Fibroblast of skin of right biceps (primary cell): ENCODE results near the gene TMEM156.
"Not testable (repeated sequence)": the region's sequence is repeated elsewhere in the genome, so short reads cannot be mapped to it uniquely, and the experiment has no call there.

Source experiments
- DNase-seq: peaks from one replicate; pipeline ENCODE4 v3.0.0-alpha.2; 2013

The TMEM156 gene

GRCh38 chr4:38988353-38988752 is 43.9 kb downstream of the TMEM156 start:
- not testable (repeated sequence) for DNase-seq

DNA sequence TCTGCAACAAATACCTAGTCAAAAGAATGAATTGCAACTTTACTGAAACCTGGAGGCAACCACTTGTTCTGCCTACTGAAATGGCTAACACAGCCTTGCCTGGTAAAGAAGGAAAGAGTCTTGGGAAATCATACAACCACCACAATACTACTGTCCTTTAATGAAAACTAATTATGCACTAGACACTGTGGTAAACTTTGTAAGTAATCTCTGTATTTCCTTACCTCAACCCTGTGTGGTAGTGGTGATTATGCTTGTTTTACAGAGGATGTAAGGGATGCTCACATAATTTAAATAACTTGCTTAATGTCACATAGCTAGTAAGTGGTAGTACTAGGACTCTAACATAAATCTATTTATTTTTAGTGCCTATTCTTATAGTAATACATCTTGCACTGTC is 44.7 kb downstream of the TMEM156 start:
- no peak for DNase-seq

- DNase-seq = no peak
Measured at GRCh38 chr4:38985410-38986100, 46.7 kb downstream of the TMEM156 start.

DNA sequence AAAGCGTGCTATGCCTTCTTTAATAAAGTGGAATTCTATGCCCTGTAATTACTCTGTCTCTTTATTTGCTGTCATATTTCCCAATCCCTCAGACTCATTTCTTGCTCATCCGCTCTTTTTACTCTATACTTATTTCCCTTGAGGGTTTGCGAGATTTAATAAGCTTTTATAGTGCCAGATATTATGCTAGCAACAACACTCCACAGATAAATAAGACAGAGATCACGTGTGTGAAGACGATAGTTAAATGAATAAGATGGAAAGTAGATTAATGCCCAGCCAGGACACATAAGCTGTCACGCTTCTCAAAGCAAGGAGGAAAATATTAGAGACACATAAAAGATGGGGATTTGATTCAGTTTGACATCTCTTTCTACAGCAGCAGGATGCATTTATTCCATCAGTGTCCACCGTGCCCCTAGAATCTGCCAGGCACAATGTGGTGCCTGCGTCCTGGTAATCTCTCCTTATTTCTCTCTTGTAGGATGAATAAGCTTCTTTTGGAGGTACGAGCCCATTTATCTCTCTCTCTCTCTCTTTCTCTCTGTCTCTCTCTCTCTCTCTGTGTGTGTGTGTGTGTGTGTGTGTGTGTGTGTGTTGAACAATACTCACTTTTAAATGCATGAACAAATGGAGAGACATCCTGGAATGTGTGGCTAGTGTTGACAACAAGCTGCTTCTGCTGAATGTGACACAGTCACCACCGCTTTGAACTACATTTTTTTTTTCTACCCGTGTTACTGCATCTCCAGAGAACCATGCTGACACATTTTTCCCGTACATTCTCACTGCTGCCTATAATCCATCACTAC is 48.2 kb downstream of the TMEM156 start:
- peak; percentile 84 for DNase-seq

- no peak for DNase-seq
Measured at GRCh38 chr4:38983291-38983690, 48.9 kb downstream of the TMEM156 start.

GRCh38 chr4:38982361-38983095 is 49.7 kb downstream of the TMEM156 start:
- peak; percentile 36 for DNase-seq

DNA sequence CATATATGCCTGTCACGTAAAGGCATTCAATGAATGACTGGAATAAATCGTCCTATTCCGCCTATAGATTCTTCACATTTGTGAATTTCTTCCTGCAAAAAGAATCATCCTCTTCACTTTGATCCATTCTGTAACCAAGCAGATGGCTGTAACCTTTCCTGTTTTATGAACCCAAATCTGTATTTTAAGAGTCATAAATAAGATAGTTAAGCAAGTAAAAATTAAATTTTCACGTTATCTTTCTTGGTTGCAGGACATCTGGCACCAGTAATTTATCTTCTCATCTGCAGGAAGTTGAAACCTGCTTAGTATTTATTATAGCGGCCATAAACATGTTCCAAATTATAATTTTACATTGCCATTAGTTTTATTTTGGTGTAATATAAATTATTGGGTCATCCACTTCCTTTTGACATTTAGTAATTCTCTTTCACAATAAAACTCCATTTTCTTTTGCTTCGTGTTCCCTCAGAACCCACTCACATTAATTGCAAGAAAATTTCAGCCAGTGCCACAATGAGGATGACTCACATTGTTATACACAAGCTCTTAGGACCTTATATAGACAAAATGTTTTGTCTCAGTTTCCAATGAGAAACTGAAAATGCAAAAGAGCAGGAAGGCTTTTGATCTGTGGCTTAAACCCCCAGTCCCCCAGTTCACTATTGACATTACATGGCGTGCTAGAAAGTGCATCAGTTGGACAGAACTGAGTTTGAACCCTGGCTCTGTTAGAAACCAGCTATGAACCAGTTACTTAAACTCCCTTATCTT is 51.1 kb downstream of the TMEM156 start:
- DNase-seq = peak; percentile 86

DNA sequence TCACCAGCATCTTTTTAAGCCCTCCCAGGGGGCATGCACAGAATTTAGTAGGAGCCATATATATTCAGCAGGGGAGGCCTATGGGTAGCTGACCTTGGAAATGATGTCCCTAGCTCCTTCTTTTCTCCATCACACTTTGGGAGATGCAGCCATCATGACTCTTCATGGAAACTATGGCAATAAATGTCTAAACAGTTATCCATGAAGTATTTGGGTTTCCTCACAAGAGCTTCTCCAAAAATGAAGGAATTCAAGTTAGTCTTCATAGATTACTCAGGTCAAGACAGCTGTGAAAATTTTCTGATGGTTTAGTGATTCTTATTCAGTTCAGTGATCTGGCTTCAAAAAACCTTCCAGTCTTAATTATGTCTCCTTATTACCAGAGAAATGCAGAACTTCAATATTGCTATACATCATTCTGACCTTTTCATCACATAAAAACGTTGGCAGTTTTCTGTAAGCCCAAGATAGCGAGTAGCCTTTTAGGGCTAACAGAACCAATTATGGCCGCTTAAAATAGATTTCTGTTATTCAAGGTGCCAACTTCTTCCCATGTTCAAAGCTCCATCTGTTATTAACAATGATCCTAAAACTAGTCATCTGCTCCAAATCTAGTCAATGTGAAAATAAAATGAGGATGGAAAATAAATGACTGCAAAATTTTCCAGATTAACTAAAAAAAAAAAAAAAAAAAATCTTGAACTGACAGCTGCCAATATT is 52.5 kb downstream of the TMEM156 start:
- DNase-seq = peak; percentile 42

- no peak for DNase-seq
Measured at GRCh38 chr4:38979081-38979480, 53.1 kb downstream of the TMEM156 start.

GRCh38 chr4:38976308-38976707 is 55.9 kb downstream of the TMEM156 start:
- no peak for DNase-seq

GRCh38 chr4:38968668-38969067 is 63.5 kb downstream of the TMEM156 start:
- DNase-seq = no peak

DNA sequence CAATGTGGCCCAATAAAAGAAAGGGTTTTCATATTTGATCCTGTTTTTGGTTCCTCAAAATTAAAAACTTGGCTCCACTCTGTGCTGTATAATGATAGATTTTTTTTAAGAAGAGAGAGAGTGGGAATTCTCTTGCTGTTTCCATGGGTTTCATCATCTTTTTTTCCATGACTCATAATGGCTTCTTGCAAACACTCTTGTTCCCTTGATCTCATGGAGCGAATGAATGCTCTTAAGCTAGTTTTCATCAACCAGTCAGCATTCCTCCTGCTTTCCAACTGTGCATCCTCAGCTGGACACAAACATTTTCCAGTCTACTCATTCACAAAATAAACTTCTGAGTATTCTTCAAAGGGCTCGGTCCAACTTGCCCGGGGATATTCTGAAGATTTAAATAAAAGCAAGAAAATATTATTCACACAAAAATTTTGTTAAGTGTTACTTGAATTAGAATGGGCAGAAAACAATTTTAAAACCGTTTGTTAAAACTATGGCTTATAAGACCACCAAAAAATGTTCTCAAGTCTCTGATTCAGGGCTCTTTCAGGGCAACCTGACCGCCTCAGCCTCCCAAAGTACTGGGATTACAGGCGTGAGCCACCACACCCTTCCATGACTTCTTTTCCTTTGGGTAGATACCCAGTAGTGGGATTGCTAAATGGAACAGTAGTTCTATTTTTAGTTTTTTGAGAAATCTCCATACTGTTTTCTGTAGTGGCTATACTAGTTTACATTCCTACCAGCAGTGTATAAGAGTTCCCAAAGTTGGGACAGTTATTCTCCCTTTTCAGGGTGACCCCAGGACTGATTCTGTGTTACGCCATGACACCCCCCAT is 64.7 kb downstream of the TMEM156 start:
- peak; percentile 98 for DNase-seq

DNA sequence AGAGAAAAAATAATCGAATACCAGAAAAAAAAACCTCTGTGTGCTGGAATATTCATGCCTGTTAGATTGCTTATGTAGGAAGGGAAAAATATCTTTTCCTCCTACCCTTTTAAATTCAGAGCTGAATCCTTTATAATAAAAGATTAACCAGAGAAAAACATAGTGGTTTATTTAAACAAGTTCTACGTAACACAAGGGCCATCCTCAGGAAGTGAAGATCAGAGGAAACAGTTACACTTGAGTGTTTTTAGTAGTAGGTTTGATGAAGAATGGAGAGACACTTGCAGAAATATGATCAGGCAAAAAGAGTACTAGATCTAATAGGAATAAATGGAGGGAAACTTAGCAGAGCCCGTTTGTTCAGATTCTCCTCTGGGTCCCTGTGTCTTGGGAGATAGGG is 66.3 kb downstream of the TMEM156 start:
- no peak for DNase-seq

DNA sequence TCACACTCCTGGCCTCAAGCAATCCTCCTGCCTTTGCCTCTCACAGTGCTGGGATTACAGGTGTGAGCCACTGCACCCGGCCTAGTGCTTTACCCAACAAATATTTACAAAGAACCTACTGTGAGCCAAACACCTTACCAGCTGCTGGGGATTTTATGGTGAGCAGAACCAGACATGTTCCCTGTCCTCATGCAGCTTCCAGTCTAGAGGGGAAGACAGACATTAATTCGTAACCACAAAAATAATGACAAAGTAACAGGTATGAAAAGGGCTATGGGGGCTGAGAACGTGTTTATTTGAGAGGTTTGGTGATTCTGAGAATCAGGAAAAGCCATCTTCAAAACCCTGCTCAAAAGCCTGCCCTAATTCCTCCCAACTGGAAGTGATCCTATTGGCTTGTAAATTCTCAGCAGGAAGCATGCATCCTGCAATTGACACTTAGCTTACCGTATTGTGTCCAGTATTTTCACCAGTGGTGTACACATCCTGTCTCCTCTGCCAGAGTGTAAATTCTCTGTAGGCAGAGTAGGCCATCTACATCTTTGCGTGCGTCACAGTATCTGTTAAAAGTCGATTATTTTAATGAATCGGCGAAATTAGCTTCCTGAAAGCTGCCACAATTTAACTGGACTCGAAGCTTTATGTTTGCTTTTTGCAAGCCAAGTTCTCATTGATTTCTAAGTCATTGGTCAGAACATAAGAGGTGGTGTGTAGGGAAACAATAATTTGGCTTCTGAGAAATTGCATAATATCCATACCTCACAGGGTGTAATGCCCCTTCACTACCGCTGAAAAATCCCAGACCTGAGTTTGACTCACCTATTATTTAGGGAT is 67.0 kb downstream of the TMEM156 start:
- no peak for DNase-seq

- DNase-seq = not testable (repeated sequence)
Measured at GRCh38 chr4:38959248-38959647, 73.0 kb downstream of the TMEM156 start.

GRCh38 chr4:38958453-38959190 is 73.6 kb downstream of the TMEM156 start:
- DNase-seq = peak; percentile 68

DNA sequence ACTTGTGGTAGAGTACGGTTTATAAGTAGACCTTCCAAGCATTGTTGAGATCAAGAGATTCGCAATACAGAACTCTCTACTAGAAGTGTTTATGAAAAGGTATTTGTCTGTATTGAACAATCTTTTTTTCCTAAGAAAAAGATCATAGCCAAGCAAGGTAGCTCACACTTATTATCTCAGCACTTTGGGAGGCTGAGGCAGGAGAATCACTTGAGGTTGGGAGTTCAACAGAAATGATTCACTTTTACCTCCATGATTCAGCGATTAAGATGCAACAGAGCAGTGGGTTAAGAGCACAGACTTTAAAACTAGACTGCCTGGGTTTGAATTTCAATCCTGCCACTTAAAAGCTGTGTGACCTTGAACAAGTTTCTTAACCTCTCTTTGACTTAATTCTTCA is 74.3 kb downstream of the TMEM156 start:
- no peak for DNase-seq

DNA sequence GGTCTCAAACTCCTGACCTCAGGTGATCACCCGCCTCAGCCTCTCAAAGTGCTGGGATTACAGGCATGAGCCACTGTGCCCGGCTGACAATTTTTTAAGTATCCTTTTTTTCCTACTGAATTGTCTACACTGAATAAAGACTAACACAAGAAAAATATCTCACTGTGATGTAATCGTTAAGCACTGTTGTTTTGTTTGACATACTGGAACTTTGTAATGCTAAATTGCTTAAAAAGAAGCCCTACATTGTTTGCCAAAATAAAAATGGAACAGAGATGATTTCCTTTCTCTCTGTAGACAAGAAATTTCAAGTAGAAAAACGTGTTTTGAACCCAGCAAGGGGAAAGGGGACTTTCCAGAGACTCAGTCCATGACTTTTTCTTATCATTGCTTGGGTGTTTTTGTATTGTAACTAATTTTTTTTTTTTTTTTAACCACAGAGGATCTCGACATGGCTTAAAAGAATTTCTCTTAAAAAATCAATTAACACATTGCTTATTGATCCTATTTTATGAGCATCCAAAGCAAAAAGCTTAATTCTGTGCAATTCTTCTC is 74.9 kb downstream of the TMEM156 start:
- DNase-seq = no peak

DNA sequence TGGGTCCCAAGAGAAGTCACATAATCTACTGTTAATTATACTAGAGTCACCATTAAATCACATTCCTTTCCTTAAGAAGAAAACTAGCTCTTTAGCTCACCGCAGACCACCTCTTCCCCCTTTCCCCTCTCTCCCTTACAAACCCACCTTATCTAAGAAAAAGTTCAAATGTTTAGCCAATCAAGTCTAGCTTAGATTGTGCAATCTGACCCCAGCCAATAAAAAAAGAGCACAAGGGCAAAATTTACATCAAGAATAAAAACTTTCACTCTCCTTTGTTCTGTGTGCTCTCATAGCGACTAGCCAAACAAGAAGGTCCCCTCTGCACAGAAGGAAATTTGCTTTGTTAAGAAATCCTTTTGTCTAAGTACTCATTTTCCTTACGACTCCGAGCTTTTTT is 76.3 kb downstream of the TMEM156 start:
- no peak for DNase-seq
